DMS53 treated with DMSO at 0.1 percent for 48 hours (cell line): ENCODE results near the gene PTPRA.

Experiments used
- DNase-seq: peaks from one replicate; lab custom pipeline; 2025; ENCODE audit not compliant: unreplicated experiment; lab: John Stamatoyannopoulos, UW

The PTPRA gene

GRCh38 chr20:2851086-2851485, 22.2 kb upstream of the PTPRA start:
- no peak for DNase-seq

DNA sequence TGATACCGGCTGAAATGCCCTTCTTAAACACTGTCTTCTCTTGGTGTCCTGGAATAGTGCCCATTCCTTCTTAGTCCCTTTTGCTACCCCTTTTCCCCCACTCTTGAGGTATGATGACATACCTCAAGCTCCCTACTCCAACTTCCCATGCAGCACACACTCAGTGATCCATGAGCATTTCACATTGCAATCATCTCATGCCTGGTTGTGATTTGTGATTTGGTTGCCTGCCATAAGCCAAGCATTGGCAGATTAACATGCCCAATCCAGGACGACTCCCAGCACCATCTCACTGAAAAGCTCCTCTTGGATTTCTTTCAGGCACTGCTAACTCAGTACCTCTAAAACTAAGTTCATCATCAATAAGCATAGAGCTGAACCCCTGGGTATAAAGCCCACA, 14.7 kb upstream of the PTPRA start:
- no peak for DNase-seq

- DNase-seq, result no peak
These were observed 13.8 kb upstream of the PTPRA start for GRCh38 chr20:2859330-2860121.

GRCh38 chr20:2864626-2865025, 8.7 kb upstream of the PTPRA start:
- no peak for DNase-seq

- no peak for DNase-seq
These were observed 8.2 kb upstream of the PTPRA start for GRCh38 chr20:2865101-2865500.

- DNase-seq, result no peak
These were observed 7.7 kb upstream of the PTPRA start for GRCh38 chr20:2865630-2866029.

GRCh38 chr20:2866236-2866635, 7.0 kb upstream of the PTPRA start:
- DNase-seq, result no peak

GRCh38 chr20:2867081-2867864, 6.0 kb upstream of the PTPRA start:
- DNase-seq, result no peak

- no peak for DNase-seq
These were observed 3.9 kb upstream of the PTPRA start for GRCh38 chr20:2869381-2869780.

DNA sequence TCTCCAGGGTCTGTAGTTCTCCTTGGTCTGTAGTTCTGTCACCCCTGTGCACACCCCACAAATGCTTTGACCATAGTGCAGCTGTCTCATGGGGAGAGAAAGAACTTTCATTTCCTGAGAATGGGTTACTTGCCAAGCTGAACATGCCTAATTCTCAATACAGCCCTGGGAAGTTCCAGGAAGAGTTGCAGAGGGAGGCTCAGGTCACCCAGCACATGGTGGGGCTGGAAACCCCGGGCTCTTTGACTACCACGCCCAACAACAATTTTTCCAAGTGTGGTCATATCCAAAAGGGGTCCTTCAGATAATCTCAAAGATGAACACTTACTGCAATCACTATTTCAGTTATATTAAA, 2.2 kb upstream of the PTPRA start:
- no peak for DNase-seq

GRCh38 chr20:2871661-2872458, 1.4 kb upstream of the PTPRA start:
- DNase-seq, result no peak

GRCh38 chr20:2872459-2873009, 747 bp upstream of the PTPRA start:
- no peak for DNase-seq

DNA sequence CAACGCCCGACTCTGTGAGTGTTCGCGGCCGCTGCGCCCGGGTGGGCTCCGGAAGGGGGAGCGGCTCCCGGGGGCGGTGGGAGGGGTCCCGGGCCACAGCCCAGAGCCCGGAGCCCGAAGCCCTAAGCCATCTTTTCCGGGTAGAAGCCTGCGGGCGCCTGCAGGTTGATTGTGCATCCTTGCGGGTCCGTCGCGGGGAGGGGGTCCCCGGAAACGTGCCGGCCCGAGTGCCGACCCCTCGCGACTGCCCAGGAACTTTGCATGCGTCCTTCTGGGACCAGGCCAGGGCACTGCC, 413 bp downstream of the PTPRA start:
- no peak for DNase-seq

DNA sequence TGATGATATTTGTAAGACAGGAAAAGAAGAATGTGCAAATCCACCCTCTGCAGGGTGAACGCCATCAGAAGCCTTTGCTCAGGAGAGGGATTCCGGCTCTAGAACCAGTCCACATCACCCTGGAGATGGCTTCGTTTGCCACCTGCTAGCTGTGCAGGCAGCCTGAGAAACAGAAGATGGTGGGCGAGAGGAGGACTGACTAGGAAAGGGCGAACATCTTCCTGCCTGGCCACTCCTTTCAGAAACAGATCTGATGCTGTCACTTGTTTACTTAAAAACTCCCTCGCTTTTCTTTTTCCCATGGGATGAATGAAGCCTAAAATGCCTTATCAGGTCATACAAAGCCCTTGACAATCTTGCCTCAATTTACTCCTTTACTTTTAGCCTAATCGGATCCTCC, 1.2 kb downstream of the PTPRA start:
- no peak for DNase-seq

DNA sequence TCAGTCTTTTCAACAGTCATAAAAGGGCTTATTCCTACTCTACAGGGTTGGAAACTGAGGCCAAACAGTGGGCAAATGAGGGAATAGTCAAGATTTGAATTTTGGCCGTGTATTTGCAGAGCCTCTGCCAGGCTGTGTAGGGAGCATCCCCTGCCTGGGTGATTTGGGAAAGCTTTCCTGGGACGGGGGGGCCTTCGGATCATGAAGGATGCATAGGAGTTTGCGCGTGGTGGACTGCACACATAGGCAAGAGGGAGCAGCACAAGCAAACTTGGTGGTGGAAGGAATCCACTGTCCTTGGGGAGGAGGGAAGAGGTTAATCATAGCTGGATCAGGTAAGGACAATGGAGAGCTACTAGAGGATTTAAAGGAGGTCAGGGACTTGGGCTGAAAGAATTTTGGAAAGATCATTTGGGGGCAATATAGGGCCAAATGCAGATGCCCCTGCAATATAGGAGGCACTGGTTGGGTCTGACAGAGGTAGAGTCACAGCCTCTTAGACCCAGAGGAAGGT, 2.5 kb downstream of the PTPRA start:
- DNase-seq, result no peak

DNA sequence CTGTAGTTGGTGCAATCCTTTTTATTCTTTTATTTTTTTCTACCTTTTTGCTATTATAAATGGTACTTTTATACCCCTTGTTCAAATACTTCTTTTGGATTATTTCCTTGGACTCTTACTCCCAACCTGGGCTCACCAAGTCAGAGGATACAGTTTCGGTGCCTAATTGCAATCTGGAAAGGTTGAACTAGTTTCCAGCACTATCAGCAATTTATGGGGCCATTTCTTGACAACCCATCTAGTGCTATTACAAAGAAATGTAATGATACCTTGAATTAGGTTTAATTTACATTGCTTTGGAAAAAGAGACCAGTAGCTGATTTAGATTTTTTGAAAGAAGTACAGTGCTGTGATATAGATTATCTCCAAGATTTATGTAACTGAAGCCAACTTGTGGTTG, 5.2 kb downstream of the PTPRA start:
- DNase-seq, result no peak

- no peak for DNase-seq
These were observed 5.9 kb downstream of the PTPRA start for GRCh38 chr20:2879146-2879545.

GRCh38 chr20:2880650-2881049, 7.4 kb downstream of the PTPRA start:
- no peak for DNase-seq

DNA sequence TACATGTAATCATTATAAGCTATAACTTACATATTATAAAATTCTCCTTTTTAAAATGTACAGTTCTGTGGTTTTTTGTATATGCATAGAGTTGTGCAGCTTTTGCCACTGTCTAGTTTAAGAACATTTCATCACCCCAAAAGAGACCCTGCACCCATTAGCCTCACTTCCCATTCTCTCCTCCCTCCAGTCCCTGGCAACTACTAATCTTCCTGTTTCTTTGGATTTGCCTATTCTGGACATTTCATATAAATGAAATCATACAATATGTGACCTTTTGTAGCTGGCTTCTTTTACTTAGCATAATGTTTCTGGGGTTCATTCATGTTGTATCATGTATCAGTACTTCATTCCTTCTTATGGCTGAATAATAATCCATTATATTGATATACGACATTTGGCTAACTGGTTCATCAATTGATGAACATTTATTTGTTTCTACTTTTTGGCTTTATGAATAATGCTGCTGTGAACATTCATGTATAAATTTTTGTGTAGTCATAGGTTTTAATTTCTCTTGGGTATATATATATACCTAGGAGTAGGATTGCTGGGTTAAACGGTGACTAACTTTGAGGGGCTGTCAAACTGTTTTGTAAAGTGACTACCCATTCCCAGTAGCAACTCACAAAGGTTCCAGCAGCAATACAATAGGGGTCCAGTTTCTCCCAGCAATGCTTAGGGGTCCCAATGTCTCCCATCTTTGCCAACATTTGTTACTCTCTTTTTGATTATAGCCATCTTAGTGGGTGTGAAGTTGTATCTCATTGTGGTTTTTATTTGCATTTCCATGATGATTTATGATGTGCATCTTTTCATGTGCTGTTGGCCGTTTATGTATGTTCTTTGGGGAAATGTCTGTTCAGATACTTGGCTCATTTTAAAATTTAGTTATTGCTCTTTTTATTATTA, 10.7 kb downstream of the PTPRA start:
- no peak for DNase-seq

GRCh38 chr20:2887715-2888114, 14.4 kb downstream of the PTPRA start:
- no peak for DNase-seq
